Ascending aorta (tissue), 2 donors: ENCODE data around the gene F2R. TPM values are rescaled to one million over a fixed set of nuclear protein-coding genes. Genes with fewer than 3 reads are reported as not detected.
"Not testable (repeated sequence)": the region's sequence is repeated elsewhere in the genome, so short reads cannot be mapped to it uniquely, and the experiment has no call there.

ENCODE experiments used
- DNase-seq, 2 donors: peaks; one replicate each; pipeline ENCODE4 v3.0.0-alpha.2; 2019; ENCODE audit warnings: low spot score in 2 of 2
- H3K27ac ChIP-seq, 2 donors: fragments of 200-600 bp; sonication (generic); one replicate each; pipeline ENCODE4 v1.5.1; 2016 to 2017; ENCODE audit warnings: mild to moderate bottlenecking in 1 of 2
- H3K27me3 ChIP-seq: fragments of 200-600 bp; sonication (generic); one replicate; pipeline ENCODE4 v1.5.1; 2017
- H3K36me3 ChIP-seq, 2 donors: fragments of 200-600 bp; sonication (generic); one replicate each; pipeline ENCODE4 v1.5.1; 2016
- H3K4me1 ChIP-seq, 2 donors: fragments of 200-600 bp; sonication (generic); one replicate each; pipeline ENCODE4 v1.5.1; 2016 to 2017; ENCODE audit warnings: mild to moderate bottlenecking in 1 of 2
- H3K4me3 ChIP-seq, 2 donors: fragments of 200-600 bp; sonication (generic); one replicate each; pipeline ENCODE4 v1.5.1; 2016 to 2017; ENCODE audit warnings: mild to moderate bottlenecking in 1 of 2
- H3K9me3 ChIP-seq, 2 donors: fragments of 200-600 bp; sonication (generic); one replicate each; pipeline ENCODE4 v1.5.1; 2016
- CTCF ChIP-seq, 3 experiments: fragments of 200-600 bp in 2 of 3; fragments of 450-650 bp in 1 of 3; sonication (generic) in 2 of 3; IDR thresholded peaks; one replicate each; pipeline ENCODE4 v1.5.1; 2016 to 2019; ENCODE audit warnings: antibody characterized with exemption in 3 of 3, mild to moderate bottlenecking in 1 of 3, moderate library complexity in 1 of 3
- intact Hi-C: fragments of 100-400 bp; cut with DNase I; formaldehyde crosslinking; loops from one replicate; pipeline ENCODE4 v1.15.1; 2023
- total RNA-seq: library from RNA; depleted of rRNA; stranded (reverse); fragments of >200 nt; gene quantifications from one replicate; pipeline ENCODE4 v1.1.0, GENCODE V29; 2016

The F2R gene
- total RNA-seq, 1 donor from 2014 or later = 131 TPM

GRCh38 chr5:76776391-76776790 lies 60.5 kb downstream of the F2R start:
- no peaks in the 10 kb centered on the region for H3K9me3 ChIP-seq
- TF ChIP-seq CTCF (IDR thresholded peaks at IDR 0.05) = no peak
- H3K27ac ChIP-seq = no peak overlapping the region
- no peaks in the 10 kb centered on the region for H3K27me3 ChIP-seq
- DNase-seq = no peak
- intact Hi-C loops = no loop called here
- H3K4me3 ChIP-seq = no peak overlapping the region
- no peaks in the 10 kb centered on the region for H3K4me1 ChIP-seq
- no peaks in the 10 kb centered on the region for H3K36me3 ChIP-seq

DNA sequence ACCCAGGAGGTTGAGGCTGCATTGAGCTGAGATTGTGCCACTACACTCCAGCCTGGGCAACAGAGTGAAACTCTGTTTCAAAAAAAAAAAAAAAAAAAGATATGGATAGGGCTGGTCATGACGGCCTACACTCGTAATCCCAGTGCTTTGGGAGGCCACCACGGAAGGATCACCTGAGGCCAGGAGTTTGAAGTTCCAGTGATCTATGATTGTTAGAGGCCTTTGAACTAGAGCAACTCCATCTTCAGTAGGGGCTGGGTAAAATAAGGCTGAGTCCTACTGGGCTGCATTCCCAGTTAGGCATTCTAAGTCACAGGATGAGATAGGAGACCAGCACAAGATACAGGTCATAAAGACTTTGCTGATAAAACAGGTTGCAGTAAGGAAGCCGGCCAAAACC lies 64.7 kb downstream of the F2R start:
- H3K27me3 ChIP-seq, H3K27ac ChIP-seq, DNase-seq, H3K4me3 ChIP-seq, H3K9me3 ChIP-seq, H3K36me3 ChIP-seq, H3K4me1 ChIP-seq: not testable (repeated sequence)
- intact Hi-C loops = loop anchor here (10.0 kb wide), 1 partner anchor 244 kb away; no protein-coding TSS in a partner anchor

GRCh38 chr5:76781775-76782174 lies 65.8 kb downstream of the F2R start:
- intact Hi-C loops = loop anchor here (10.0 kb wide), 1 partner anchor 243 kb away; no protein-coding TSS in a partner anchor
- no peak overlapping the region for H3K27ac ChIP-seq
- no peak for TF ChIP-seq CTCF (IDR thresholded peaks at IDR 0.05)
- H3K4me1 ChIP-seq = no peaks in the 10 kb centered on the region
- no peaks in the 10 kb centered on the region for H3K36me3 ChIP-seq
- no peaks in the 10 kb centered on the region for H3K27me3 ChIP-seq
- no peak overlapping the region for H3K4me3 ChIP-seq
- DNase-seq = no peak
- H3K9me3 ChIP-seq = no peaks in the 10 kb centered on the region

DNA sequence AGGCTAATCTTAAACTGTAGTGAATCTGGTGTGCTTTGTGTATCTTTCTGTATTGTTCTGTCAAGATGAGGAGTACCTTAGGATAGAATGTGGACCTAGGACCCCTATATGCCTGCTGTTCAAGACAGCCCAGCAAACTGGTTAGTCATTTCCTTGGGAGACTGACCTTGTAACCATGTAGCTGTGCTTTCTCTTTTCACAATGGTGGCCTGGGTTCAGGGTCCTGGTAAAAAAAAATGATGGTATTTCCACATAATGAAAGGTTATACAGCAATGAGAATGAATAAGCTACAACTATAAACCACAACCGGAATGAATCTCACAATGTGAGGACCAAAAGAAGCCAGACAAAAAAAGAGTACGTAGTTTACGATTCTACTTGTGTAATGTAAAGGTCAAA lies 66.5 kb downstream of the F2R start:
- no peak overlapping the region for H3K27ac ChIP-seq
- H3K4me1 ChIP-seq = peaks cover under 1 to 1% of the 10 kb centered on the region in 2 donors
- H3K36me3 ChIP-seq = no peaks in the 10 kb centered on the region
- no peaks in the 10 kb centered on the region for H3K27me3 ChIP-seq
- H3K4me3 ChIP-seq = no peak overlapping the region
- intact Hi-C loops = loop anchor here (10.0 kb wide), 1 partner anchor 242 kb away; no protein-coding TSS in a partner anchor
- no peak for TF ChIP-seq CTCF (IDR thresholded peaks at IDR 0.05)
- no peak for DNase-seq
- no peaks in the 10 kb centered on the region for H3K9me3 ChIP-seq

Other genes with a start within 250 kb of the F2R start
- not detected for gene F2RL2, start 92.7 kb upstream of the F2R start, total RNA-seq
- gene F2RL1, start 102.9 kb downstream of the F2R start, total RNA-seq = 0.53 TPM
- not detected for gene S100Z, start 133.9 kb downstream of the F2R start, total RNA-seq
- 0.32 TPM for gene CRHBP, start 236.9 kb downstream of the F2R start, total RNA-seq